ENCODE measurements around the gene DNAJC21. TPM values are rescaled to one million over a fixed set of nuclear protein-coding genes. Genes with fewer than 3 reads are reported as not detected.

The DNAJC21 gene
- total and polyA plus RNA-seq, 9 of the 15 experiments (the other 6 are each of a cell fraction or from before 2014, with no cell fraction given) = 26.6 to 105 (median 70.7) TPM

- TF ChIP-seq, protein P1, sequence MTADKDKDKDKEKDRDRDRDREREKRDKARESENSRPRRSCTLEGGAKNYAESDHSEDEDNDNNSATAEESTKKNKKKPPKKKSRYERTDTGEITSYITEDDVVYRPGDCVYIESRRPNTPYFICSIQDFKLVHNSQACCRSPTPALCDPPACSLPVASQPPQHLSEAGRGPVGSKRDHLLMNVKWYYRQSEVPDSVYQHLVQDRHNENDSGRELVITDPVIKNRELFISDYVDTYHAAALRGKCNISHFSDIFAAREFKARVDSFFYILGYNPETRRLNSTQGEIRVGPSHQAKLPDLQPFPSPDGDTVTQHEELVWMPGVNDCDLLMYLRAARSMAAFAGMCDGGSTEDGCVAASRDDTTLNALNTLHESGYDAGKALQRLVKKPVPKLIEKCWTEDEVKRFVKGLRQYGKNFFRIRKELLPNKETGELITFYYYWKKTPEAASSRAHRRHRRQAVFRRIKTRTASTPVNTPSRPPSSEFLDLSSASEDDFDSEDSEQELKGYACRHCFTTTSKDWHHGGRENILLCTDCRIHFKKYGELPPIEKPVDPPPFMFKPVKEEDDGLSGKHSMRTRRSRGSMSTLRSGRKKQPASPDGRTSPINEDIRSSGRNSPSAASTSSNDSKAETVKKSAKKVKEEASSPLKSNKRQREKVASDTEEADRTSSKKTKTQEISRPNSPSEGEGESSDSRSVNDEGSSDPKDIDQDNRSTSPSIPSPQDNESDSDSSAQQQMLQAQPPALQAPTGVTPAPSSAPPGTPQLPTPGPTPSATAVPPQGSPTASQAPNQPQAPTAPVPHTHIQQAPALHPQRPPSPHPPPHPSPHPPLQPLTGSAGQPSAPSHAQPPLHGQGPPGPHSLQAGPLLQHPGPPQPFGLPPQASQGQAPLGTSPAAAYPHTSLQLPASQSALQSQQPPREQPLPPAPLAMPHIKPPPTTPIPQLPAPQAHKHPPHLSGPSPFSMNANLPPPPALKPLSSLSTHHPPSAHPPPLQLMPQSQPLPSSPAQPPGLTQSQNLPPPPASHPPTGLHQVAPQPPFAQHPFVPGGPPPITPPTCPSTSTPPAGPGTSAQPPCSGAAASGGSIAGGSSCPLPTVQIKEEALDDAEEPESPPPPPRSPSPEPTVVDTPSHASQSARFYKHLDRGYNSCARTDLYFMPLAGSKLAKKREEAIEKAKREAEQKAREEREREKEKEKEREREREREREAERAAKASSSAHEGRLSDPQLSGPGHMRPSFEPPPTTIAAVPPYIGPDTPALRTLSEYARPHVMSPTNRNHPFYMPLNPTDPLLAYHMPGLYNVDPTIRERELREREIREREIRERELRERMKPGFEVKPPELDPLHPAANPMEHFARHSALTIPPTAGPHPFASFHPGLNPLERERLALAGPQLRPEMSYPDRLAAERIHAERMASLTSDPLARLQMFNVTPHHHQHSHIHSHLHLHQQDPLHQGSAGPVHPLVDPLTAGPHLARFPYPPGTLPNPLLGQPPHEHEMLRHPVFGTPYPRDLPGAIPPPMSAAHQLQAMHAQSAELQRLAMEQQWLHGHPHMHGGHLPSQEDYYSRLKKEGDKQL (CRISPR knock-in tag; IDR thresholded peaks at IDR 0.05; ENCODE audit: borderline replicate concordance) = no peak
- TF ChIP-seq MTA1 (IDR thresholded peaks at IDR 0.05; ENCODE audit: borderline replicate concordance) (no peak), KAT2B (IDR thresholded peaks at IDR 0.05; ENCODE audit: low read depth, low read length) (no peak)
- TF ChIP-seq, protein P2, sequence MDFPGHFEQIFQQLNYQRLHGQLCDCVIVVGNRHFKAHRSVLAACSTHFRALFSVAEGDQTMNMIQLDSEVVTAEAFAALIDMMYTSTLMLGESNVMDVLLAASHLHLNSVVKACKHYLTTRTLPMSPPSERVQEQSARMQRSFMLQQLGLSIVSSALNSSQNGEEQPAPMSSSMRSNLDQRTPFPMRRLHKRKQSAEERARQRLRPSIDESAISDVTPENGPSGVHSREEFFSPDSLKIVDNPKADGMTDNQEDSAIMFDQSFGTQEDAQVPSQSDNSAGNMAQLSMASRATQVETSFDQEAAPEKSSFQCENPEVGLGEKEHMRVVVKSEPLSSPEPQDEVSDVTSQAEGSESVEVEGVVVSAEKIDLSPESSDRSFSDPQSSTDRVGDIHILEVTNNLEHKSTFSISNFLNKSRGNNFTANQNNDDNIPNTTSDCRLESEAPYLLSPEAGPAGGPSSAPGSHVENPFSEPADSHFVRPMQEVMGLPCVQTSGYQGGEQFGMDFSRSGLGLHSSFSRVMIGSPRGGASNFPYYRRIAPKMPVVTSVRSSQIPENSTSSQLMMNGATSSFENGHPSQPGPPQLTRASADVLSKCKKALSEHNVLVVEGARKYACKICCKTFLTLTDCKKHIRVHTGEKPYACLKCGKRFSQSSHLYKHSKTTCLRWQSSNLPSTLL (IDR thresholded peaks at IDR 0.05) = no peak
- TF ChIP-seq, protein P3, sequence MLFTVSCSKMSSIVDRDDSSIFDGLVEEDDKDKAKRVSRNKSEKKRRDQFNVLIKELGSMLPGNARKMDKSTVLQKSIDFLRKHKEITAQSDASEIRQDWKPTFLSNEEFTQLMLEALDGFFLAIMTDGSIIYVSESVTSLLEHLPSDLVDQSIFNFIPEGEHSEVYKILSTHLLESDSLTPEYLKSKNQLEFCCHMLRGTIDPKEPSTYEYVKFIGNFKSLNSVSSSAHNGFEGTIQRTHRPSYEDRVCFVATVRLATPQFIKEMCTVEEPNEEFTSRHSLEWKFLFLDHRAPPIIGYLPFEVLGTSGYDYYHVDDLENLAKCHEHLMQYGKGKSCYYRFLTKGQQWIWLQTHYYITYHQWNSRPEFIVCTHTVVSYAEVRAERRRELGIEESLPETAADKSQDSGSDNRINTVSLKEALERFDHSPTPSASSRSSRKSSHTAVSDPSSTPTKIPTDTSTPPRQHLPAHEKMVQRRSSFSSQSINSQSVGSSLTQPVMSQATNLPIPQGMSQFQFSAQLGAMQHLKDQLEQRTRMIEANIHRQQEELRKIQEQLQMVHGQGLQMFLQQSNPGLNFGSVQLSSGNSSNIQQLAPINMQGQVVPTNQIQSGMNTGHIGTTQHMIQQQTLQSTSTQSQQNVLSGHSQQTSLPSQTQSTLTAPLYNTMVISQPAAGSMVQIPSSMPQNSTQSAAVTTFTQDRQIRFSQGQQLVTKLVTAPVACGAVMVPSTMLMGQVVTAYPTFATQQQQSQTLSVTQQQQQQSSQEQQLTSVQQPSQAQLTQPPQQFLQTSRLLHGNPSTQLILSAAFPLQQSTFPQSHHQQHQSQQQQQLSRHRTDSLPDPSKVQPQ (CRISPR knock-in tag; IDR thresholded peaks at IDR 0.05; ENCODE audit: borderline replicate concordance) = no peak
Observed at GRCh38 chr5:34929720-34930461, 532 bp downstream of the DNAJC21 start (continued).
